KMS-11 (cell line): ENCODE results near the gene PRPF6.

Experiments
- H2AFZ ChIP-seq: fragments of 200-600 bp; sonication (generic); 2 replicates; pipeline ENCODE4 v1.6.1; 2016; ENCODE audit warnings: antibody characterized with exemption, mixed run types, low read depth
- H3K27ac ChIP-seq: fragments of 200-600 bp; sonication (generic); 2 replicates; pipeline ENCODE4 v1.6.1; 2016; ENCODE audit warnings: mild to moderate bottlenecking, mixed run types
- H3K27me3 ChIP-seq: fragments of 200-600 bp; sonication (generic); 2 replicates; pipeline ENCODE4 v1.6.1; 2017; ENCODE audit warnings: mild to moderate bottlenecking, low read depth, mixed run types, moderate library complexity; ENCODE audit not compliant: insufficient read depth
- H3K36me3 ChIP-seq: fragments of 200-600 bp; sonication (generic); 2 replicates; pipeline ENCODE4 v1.6.1; 2017; ENCODE audit warnings: mild to moderate bottlenecking, mixed run types; ENCODE audit not compliant: insufficient read depth
- H3K4me1 ChIP-seq: fragments of 200-600 bp; sonication (generic); 2 replicates; pipeline ENCODE4 v1.6.1; 2016; ENCODE audit warnings: mild to moderate bottlenecking, low read depth, mixed run types; ENCODE audit not compliant: poor library complexity, severe bottlenecking
- H3K4me2 ChIP-seq: fragments of 200-600 bp; sonication (generic); 2 replicates; pipeline ENCODE4 v1.7.0; 2016; ENCODE audit warnings: mild to moderate bottlenecking, mixed run types
- H3K4me3 ChIP-seq: fragments of 200-600 bp; sonication (generic); IDR thresholded peaks from 2 replicates; pipeline ENCODE4 v1.6.1; 2017; ENCODE audit warnings: low read depth, low read length, mixed read lengths; ENCODE audit not compliant: insufficient read depth
- H3K79me2 ChIP-seq: fragments of 200-600 bp; sonication (generic); 2 replicates; pipeline ENCODE4 v1.6.1; 2016; ENCODE audit warnings: low read depth, mixed run types; ENCODE audit not compliant: insufficient read depth
- H3K9ac ChIP-seq: fragments of 200-600 bp; sonication (generic); 2 replicates; pipeline ENCODE4 v1.6.1; 2016; ENCODE audit warnings: mild to moderate bottlenecking, mixed run types
- H4K20me1 ChIP-seq: fragments of 200-600 bp; sonication (generic); 2 replicates; pipeline ENCODE4 v1.6.1; 2016; ENCODE audit warnings: mild to moderate bottlenecking, mixed run types; ENCODE audit not compliant: insufficient read depth
- CTCF ChIP-seq: fragments of 200-600 bp; sonication (generic); conservative IDR thresholded peaks from 2 replicates; pipeline ENCODE4 v1.6.1; 2017; ENCODE audit warnings: low read depth, mild to moderate bottlenecking, antibody characterized with exemption, low read length, moderate library complexity, mixed read lengths

PRPF6 gene

GRCh38 chr20:63980806-63981728, at the start of gene PRPF6:
Gene PRPF6, plus strand, starts transcription at chr20:63981132. Its CDS starts 114 bp downstream, at chr20:63981246.
- H2AFZ ChIP-seq: peak within 1 kb of the TSS; percentile 85
- peaks cover 29% of the 10 kb centered on the region for H3K4me1 ChIP-seq
- peak; percentile 87 for TF ChIP-seq CTCF
- no peaks in the 10 kb centered on the region for H3K27me3 ChIP-seq
- peaks cover 38% of the 10 kb centered on the region for H3K79me2 ChIP-seq
- peak within 1 kb of the TSS; percentile 68 for H3K27ac ChIP-seq
- H3K4me2 ChIP-seq: peak within 1 kb of the TSS; percentile 97
- no peaks in the 10 kb centered on the region for H4K20me1 ChIP-seq
- peaks cover 13% of the 10 kb centered on the region; the same call in 1 of the 2 replicates for H3K36me3 ChIP-seq
- peak within 1 kb of the TSS; percentile 9 for H3K4me3 ChIP-seq
- peak within 1 kb of the TSS; percentile 64 for H3K9ac ChIP-seq

- H3K4me2 ChIP-seq: no peak overlapping the region
- peaks cover 6% of the 10 kb centered on the region; the same call in 1 of the 2 replicates for H3K36me3 ChIP-seq
- TF ChIP-seq CTCF: no peak
- H2AFZ ChIP-seq: no peak overlapping the region
- no peaks in the 10 kb centered on the region for H3K27me3 ChIP-seq
- H3K4me1 ChIP-seq: no peaks in the 10 kb centered on the region
- H3K27ac ChIP-seq: no peak overlapping the region
- H3K79me2 ChIP-seq: no peaks in the 10 kb centered on the region
- no peak overlapping the region for H3K4me3 ChIP-seq
- no peak overlapping the region for H3K9ac ChIP-seq
- no peaks in the 10 kb centered on the region for H4K20me1 ChIP-seq
Observed at GRCh38 chr20:63931735-63932134, 49.2 kb upstream of the PRPF6 start.

GRCh38 chr20:63932606-63933160, 48.2 kb upstream of the PRPF6 start:
- H3K4me3 ChIP-seq: no peak overlapping the region
- no peak overlapping the region for H3K9ac ChIP-seq
- no peaks in the 10 kb centered on the region for H3K4me1 ChIP-seq
- no peaks in the 10 kb centered on the region for H4K20me1 ChIP-seq
- H3K79me2 ChIP-seq: no peaks in the 10 kb centered on the region
- H3K27ac ChIP-seq: no peak overlapping the region
- no peak overlapping the region for H3K4me2 ChIP-seq
- H3K27me3 ChIP-seq: no peaks in the 10 kb centered on the region
- peaks cover 6% of the 10 kb centered on the region; the same call in 1 of the 2 replicates for H3K36me3 ChIP-seq
- no peak for TF ChIP-seq CTCF
- H2AFZ ChIP-seq: no peak overlapping the region

- H3K9ac ChIP-seq: no peak overlapping the region
- H3K4me3 ChIP-seq: no peak overlapping the region
- no peaks in the 10 kb centered on the region for H3K4me1 ChIP-seq
- H3K79me2 ChIP-seq: no peaks in the 10 kb centered on the region
- H3K36me3 ChIP-seq: peaks cover under 1% of the 10 kb centered on the region; the same call in 1 of the 2 replicates
- no peak overlapping the region for H2AFZ ChIP-seq
- TF ChIP-seq CTCF: no peak
- H3K27ac ChIP-seq: no peak overlapping the region
- H4K20me1 ChIP-seq: no peaks in the 10 kb centered on the region
- no peak overlapping the region for H3K4me2 ChIP-seq
- H3K27me3 ChIP-seq: no peaks in the 10 kb centered on the region
Observed at GRCh38 chr20:63933646-63934045, 47.3 kb upstream of the PRPF6 start.
